Measurements from ENCODE around the gene YWHAE. TPM values are rescaled to one million over a fixed set of nuclear protein-coding genes. Genes with fewer than 3 reads are reported as not detected.

Gene YWHAE
- total RNA-seq, 1 experiment from 2014 or later, result 1,282 TPM

- H2BK12ac ChIP-seq (ENCODE audit: insufficient read length, low read depth, low read length), result no peak overlapping the region
- H3K4me2 ChIP-seq (ENCODE audit: insufficient read depth, insufficient read length, low read length), result no peak overlapping the region
- H3K56ac ChIP-seq (ENCODE audit: insufficient read length, low read depth, low read length), result no peak overlapping the region
- no peak overlapping the region for H2BK5ac ChIP-seq (ENCODE audit: insufficient read length, low read length)
- H3K27me3 Mint-ChIP-seq (ENCODE audit: low read depth), result no peaks in the 10 kb centered on the region
- H3K4me1 ChIP-seq (ENCODE audit: insufficient read depth, low read length), result no peaks in the 10 kb centered on the region
- H3K27me3 ChIP-seq (ENCODE audit: insufficient read depth, low read length), result no peaks in the 10 kb centered on the region
- no peaks in the 10 kb centered on the region for H3K9me3 ChIP-seq (ENCODE audit: control insufficient read depth, low read depth, low read length)
- H3K79me1 ChIP-seq (ENCODE audit: insufficient read depth, low read depth, low read length, poor library complexity, severe bottlenecking), result no peaks in the 10 kb centered on the region
- H3K18ac ChIP-seq (ENCODE audit: insufficient read length, low read depth, low read length), result no peak overlapping the region
- TF ChIP-seq CTCF (conservative IDR thresholded peaks at IDR 0.05), result no peak
- H4K91ac ChIP-seq (ENCODE audit: insufficient read length, low read depth, low read length), result no peak overlapping the region
- no peaks in the 10 kb centered on the region for H3K9me3 Mint-ChIP-seq
- H3K27ac Mint-ChIP-seq, result peak overlapping the region in 1 of 3 experiments; percentile 25; a peak in 2 of 7 replicates
- H4K20me1 ChIP-seq (ENCODE audit: control insufficient read depth, insufficient read depth, insufficient read length), result no peaks in the 10 kb centered on the region
- H3K9ac ChIP-seq (ENCODE audit: extremely low read depth, insufficient read length, low read length), result no peak overlapping the region
- H2BK15ac ChIP-seq (ENCODE audit: low read depth, low read length), result no peak overlapping the region
- H3K4me3 Mint-ChIP-seq, result no peak overlapping the region
- WGBS (ENCODE audit: extremely low coverage, insufficient read length, low lambda C conversion rate), result no CpG with 5 or more reads among the region's 10 CpGs
- H3K4ac ChIP-seq (ENCODE audit: low read depth, low read length), result no peak overlapping the region
- DNase-seq, result no peak
- H3T11ph ChIP-seq (ENCODE audit: low read length), result no peak overlapping the region
- peaks cover 0 to 5% of the 10 kb centered on the region in 2 experiments; a peak in 1 of 4 replicates for H3K4me1 Mint-ChIP-seq
- H2BK20ac ChIP-seq (ENCODE audit: low read depth, low read length, poor library complexity, severe bottlenecking), result no peak overlapping the region
- H3K36me3 Mint-ChIP-seq (ENCODE audit: insufficient read depth in 1 of 3, low read depth in 3 of 3), result peaks cover 0 to 5% (median 0%) of the 10 kb centered on the region in 3 experiments; a peak in 3 of 7 replicates
- no peaks in the 10 kb centered on the region for H3K79me2 ChIP-seq (ENCODE audit: insufficient read depth, low read length)
- no peak overlapping the region for H3K23ac ChIP-seq (ENCODE audit: insufficient read length, low read depth, low read length)
- H4K5ac ChIP-seq (ENCODE audit: insufficient read length, low read depth, low read length), result no peak overlapping the region
- H3K23me2 ChIP-seq (ENCODE audit: insufficient read length, low read depth, low read length, poor library complexity, severe bottlenecking), result no peaks in the 10 kb centered on the region
- peak overlapping the region; percentile 95 for H4K8ac ChIP-seq (replicated peaks; ENCODE audit: insufficient read length, low read depth, low read length)
- no peak overlapping the region for H2AK5ac ChIP-seq (ENCODE audit: insufficient read length, low read length)
- H2AFZ ChIP-seq (ENCODE audit: low read length), result no peak overlapping the region
- H3K14ac ChIP-seq (ENCODE audit: insufficient read depth, low read length), result no peak overlapping the region
- H2BK120ac ChIP-seq (ENCODE audit: low read depth, low read length, poor library complexity, severe bottlenecking), result no peak overlapping the region
- no peak overlapping the region for H3K27ac ChIP-seq (ENCODE audit: insufficient read length, low read depth, low read length)
These were observed 14.6 kb upstream of the YWHAE start for GRCh38 chr17:1414634-1415033.

All from H9 (cell line).